Measurements from ENCODE around the gene CD8B2. TPM values are rescaled to one million over a fixed set of nuclear protein-coding genes. Genes with fewer than 3 reads are reported as not detected.

The CD8B2 gene
- total and polyA plus RNA-seq, 2 experiments from 2014 or later, result not detected

DNA sequence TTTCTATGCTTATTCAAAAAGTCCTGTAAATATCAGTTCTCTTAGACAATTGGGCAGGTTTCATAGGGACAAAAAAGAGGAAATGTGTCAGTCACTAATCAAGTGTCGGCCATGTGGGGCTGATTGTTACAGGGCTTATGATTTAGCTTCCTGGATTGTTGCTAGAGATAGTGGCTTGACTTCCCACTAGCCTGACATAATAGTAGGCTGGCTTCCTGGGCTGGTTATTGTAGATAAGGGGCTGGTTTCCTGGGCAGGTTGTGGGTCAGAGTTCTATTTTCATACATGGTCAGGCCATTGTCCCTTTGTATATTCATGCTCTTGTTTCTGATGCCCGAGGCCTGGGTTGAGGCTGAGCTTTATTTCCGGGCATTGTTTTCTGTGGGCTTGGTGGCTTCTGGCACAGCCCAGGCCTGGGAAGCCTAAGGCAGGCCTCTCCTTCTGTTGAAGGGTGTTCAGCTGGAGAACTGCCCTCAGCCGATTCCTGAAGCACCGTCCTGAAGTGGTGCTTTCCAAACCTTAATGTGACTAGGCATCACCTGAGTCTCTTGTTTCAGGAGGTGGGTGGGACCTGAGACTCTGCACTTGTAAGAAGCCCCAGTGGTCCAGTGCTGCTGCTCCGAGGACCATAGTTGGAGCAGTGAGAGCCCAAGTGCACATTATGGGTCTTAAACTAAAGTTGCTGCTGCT, 37.0 kb downstream of the CD8B2 start:
- H3K9me3 ChIP-seq (ENCODE audit: low read depth), result no peaks in the 10 kb centered on the region
- no peaks in the 10 kb centered on the region for H3K27me3 ChIP-seq
- no peak for DNase-seq (ENCODE audit: low read depth in 1 of 2, low spot score in 1 of 2)
- TF ChIP-seq CTCF (IDR thresholded peaks at IDR 0.05; ENCODE audit: low read depth, low read length), result no peak
- no peak overlapping the region for H3K27ac ChIP-seq
- H3K4me3 ChIP-seq, result no peak overlapping the region
- H3K4me1 ChIP-seq (ENCODE audit: low read depth), result no peaks in the 10 kb centered on the region
- H3K36me3 ChIP-seq, result no peaks in the 10 kb centered on the region

DNA sequence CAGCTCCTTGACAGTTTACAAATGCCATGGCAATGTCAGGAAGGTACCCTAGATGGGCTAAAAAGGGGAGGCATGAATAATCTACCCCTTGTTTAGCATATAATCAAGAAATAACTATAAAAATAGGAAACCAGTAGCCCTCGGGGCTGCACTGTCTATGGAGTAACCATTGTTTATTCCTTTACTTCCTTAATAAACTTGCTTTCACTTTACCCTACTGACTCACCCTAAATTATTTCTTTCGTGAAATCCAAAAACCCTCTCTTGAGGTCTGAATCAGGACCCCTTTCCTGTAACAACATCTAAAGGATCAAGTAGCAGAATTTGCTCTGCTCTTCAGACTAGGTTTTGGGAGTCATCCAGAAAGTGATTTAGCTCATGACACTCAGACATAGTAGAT, 43.7 kb downstream of the CD8B2 start:
- H3K9me3 ChIP-seq (ENCODE audit: low read depth), result no peaks in the 10 kb centered on the region
- H3K36me3 ChIP-seq, result no peaks in the 10 kb centered on the region
- no peaks in the 10 kb centered on the region for H3K4me1 ChIP-seq (ENCODE audit: low read depth)
- H3K4me3 ChIP-seq, result no peak overlapping the region
- H3K27me3 ChIP-seq, result no peaks in the 10 kb centered on the region
- no peak for DNase-seq (ENCODE audit: low read depth in 1 of 2, low spot score in 1 of 2)
- no peak for TF ChIP-seq CTCF (IDR thresholded peaks at IDR 0.05; ENCODE audit: low read depth, low read length)
- H3K27ac ChIP-seq, result no peak overlapping the region

GRCh38 chr2:106531676-106532214, 44.6 kb downstream of the CD8B2 start:
- Histone ChIP-seq H3K9me3 (ENCODE audit: low read depth) (no peaks in the 10 kb centered on the region), H3K27me3 (no peaks in the 10 kb centered on the region), H3K36me3 (no peaks in the 10 kb centered on the region), H3K27ac (no peak overlapping the region), H3K4me3 (no peak overlapping the region), H3K4me1 (ENCODE audit: low read depth) (no peaks in the 10 kb centered on the region)
- DNase-seq (ENCODE audit: low read depth in 1 of 2, low spot score in 1 of 2), result no peak
- no peak for TF ChIP-seq CTCF (IDR thresholded peaks at IDR 0.05; ENCODE audit: low read depth, low read length)

DNA sequence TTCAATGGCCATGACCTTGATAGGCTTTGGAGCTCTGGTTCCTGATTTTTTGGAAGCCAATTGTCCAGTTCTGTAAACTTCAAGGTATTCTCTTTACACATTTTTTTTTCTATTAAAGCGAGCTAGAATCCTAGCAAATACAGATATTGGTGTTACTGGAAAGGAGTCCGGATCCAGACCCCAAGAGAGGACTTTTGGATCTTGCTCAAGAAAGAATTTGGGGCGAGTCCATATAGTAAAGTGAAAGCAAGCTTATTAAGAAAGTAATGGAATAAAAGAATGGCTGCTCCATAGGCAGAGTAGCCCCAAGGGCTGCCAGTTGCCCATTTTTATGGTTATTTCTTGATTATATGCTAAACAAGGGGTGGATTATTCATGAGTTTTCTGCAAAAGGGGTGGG, 45.1 kb downstream of the CD8B2 start:
- no peak for TF ChIP-seq CTCF (IDR thresholded peaks at IDR 0.05; ENCODE audit: low read depth, low read length)
- Histone ChIP-seq H3K9me3 (ENCODE audit: low read depth) (no peaks in the 10 kb centered on the region), H3K4me3 (no peak overlapping the region), H3K36me3 (no peaks in the 10 kb centered on the region), H3K27ac (no peak overlapping the region), H3K4me1 (ENCODE audit: low read depth) (no peaks in the 10 kb centered on the region), H3K27me3 (no peaks in the 10 kb centered on the region)
- no peak for DNase-seq (ENCODE audit: low read depth in 1 of 2, low spot score in 1 of 2)

GRCh38 chr2:106534471-106534870, 47.3 kb downstream of the CD8B2 start:
- Histone ChIP-seq H3K9me3 (ENCODE audit: low read depth) (no peaks in the 10 kb centered on the region), H3K4me1 (ENCODE audit: low read depth) (no peaks in the 10 kb centered on the region), H3K27me3 (no peaks in the 10 kb centered on the region), H3K27ac (no peak overlapping the region), H3K36me3 (no peaks in the 10 kb centered on the region), H3K4me3 (no peak overlapping the region)
- DNase-seq (ENCODE audit: low read depth in 1 of 2, low spot score in 1 of 2), result no peak
- TF ChIP-seq CTCF (IDR thresholded peaks at IDR 0.05; ENCODE audit: low read depth, low read length), result no peak

All from cardiac muscle cell (in vitro differentiated cells and primary cell).